ENCODE results near the gene ZNF213. TPM values are rescaled to one million over a fixed set of nuclear protein-coding genes. Genes with fewer than 3 reads are reported as not detected.

The ZNF213 gene
- total RNA-seq, 2 experiments from 2014 or later, result 6.1 to 7.5 TPM

DNA sequence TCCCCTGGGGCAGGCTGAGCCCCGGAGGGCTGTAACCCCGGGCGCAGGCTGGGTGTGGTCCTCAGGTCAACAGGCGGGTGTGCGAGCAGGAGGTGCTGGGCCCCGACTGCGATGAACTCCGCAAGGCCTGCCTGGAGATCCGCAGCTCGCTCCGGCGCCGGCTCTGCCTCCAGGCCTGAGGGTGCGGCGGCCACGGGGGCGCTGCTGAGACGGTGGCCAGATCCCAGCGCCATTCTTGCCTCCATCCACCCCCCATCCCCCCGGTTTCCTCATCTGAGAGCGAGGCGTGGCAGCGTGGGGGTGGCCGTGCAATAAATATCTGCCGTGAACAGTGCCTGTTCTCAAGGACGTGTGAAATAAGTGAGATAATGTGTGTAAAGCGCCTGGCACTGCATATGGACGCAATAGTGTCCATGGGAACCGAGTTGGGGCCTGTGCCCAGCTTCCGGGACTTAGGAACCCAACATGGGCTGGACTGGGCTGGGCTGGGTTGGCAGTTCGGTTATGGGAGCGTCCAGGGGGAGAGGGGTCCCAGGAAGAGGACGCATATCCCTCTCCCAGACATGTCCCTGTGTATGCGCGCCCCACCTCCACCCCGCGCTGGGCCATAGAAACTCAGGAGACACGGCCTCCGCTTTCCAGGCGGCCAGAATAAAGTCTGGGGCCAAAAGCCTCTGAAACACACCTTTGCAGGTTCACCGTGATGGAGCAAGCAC, 15.0 kb downstream of the ZNF213 start:
- Mint-ChIP-seq H3K4me3 (peak overlapping the region; percentile 85), H3K27me3 (peaks cover 4% of the 10 kb centered on the region), H3K27ac (peak overlapping the region; percentile 86), H3K9me3 (peaks cover 2% of the 10 kb centered on the region), H3K4me1 (ENCODE audit: low read depth) (peaks cover 17% of the 10 kb centered on the region), H3K36me3 (ENCODE audit: low read depth) (peaks cover 3% of the 10 kb centered on the region)
- intact Hi-C loops (cut with micrococcal nuclease), result loop anchor here (5.0 kb wide), 1 partner anchor 43 kb away; no protein-coding TSS in a partner anchor
- ATAC-seq (peak; percentile 19), DNase-seq (peak; percentile 83)
- ChIA-PET CTCF (interaction anchor here (0.7 to 4.2 kb wide), 16 partner anchors 9 to 146 kb away, joined by 3 to 37 read pairs (median 4); partner anchors contain the start of genes TNFRSF12A and ZNF213), POLR2A (interaction anchor here (0.6 to 4.5 kb wide), 19 partner anchors 10 to 351 kb away, joined by 3 to 25 read pairs (median 4); partner anchors contain the start of genes CLUAP1 and ZNF213)
- TF ChIP-seq, protein P1, sequence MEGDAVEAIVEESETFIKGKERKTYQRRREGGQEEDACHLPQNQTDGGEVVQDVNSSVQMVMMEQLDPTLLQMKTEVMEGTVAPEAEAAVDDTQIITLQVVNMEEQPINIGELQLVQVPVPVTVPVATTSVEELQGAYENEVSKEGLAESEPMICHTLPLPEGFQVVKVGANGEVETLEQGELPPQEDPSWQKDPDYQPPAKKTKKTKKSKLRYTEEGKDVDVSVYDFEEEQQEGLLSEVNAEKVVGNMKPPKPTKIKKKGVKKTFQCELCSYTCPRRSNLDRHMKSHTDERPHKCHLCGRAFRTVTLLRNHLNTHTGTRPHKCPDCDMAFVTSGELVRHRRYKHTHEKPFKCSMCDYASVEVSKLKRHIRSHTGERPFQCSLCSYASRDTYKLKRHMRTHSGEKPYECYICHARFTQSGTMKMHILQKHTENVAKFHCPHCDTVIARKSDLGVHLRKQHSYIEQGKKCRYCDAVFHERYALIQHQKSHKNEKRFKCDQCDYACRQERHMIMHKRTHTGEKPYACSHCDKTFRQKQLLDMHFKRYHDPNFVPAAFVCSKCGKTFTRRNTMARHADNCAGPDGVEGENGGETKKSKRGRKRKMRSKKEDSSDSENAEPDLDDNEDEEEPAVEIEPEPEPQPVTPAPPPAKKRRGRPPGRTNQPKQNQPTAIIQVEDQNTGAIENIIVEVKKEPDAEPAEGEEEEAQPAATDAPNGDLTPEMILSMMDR (IDR thresholded peaks at IDR 0.05), result peak; percentile 66

DNA sequence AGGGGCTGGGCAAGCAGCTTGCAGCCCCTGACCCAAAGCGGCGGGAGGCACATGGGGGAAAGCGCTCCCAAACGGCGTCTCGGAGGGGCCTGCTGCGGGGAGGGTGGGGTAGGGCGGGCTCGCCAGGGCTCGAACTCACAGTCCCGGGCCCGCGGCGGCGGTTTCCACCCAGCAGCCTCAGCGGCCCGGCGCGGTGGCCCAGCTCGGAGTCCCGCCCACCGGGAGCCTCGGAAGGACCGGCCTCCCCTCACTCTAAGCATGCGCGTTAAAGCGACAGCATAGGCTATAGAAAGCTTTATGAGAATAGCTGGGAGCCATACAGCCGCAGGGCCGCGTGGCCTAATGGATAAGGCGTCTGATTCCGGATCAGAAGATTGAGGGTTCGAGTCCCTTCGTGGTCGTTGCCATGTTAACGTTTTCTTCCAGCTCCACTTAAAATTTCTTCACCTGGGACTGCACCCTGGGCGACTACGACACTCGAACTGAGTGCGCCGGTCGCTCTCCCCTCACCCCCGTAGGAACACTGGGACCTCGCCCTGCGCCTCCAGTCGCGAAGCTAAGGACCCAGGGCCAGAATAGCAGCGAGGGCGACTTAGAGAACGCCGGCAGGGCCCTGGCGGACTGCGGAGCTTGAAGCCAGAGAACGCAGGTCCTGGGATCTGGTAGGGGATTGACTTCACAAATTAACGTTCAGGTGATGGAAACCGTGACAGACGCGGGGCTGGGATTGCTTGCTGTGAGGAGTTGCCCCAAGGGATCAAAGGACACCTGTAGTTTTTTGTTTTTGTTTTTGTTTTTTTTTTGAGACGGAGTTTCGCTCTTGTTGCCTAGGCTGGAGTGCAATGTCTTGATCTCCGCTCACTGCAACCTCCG, 15.8 kb downstream of the ZNF213 start:
- Mint-ChIP-seq H3K36me3 (ENCODE audit: low read depth) (peaks cover 3% of the 10 kb centered on the region), H3K27me3 (peaks cover 4% of the 10 kb centered on the region), H3K9me3 (peaks cover 2% of the 10 kb centered on the region), H3K27ac (peak overlapping the region; percentile 89), H3K4me1 (ENCODE audit: low read depth) (peaks cover 17% of the 10 kb centered on the region), H3K4me3 (peak overlapping the region; percentile 85)
- POLR2A ChIA-PET, result interaction anchor here (0.9 to 4.5 kb wide), 17 partner anchors 9 to 350 kb away, joined by 3 to 25 read pairs (median 5); partner anchors contain the start of genes CLUAP1 and ZNF213
- TF ChIP-seq, protein P1 (IDR thresholded peaks at IDR 0.05), result no peak
- CTCF ChIA-PET, result interaction anchor here (0.6 to 4.2 kb wide), 14 partner anchors 11 to 130 kb away, joined by 3 to 37 read pairs (median 8); partner anchors contain the start of genes TNFRSF12A and ZNF213
- ATAC-seq (peak; percentile 84), DNase-seq (peak; percentile 98)
- intact Hi-C loops (cut with micrococcal nuclease), result loop anchor here (5.0 kb wide), 1 partner anchor 42 kb away; no protein-coding TSS in a partner anchor

DNA sequence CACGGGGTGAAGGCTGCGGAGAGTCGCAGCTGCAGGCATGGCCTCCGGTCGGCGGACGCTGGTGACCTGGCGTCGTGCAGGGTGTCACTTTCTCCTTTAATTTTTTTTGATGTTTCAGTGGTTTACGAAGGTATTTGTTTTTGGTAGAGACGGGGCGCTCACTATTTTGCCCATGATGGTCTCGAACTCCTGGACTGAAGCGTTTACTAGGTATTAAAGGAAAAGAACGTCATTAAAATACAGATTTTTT, 17.1 kb downstream of the ZNF213 start:
- H3K27ac Mint-ChIP-seq, result peak overlapping the region; percentile 83
- ATAC-seq, result no peak
- peak overlapping the region; percentile 73 for H3K4me3 Mint-ChIP-seq
- ChIA-PET POLR2A (interaction anchor here (0.6 to 1.2 kb wide), 4 partner anchors 30 to 131 kb away, joined by 3 to 4 read pairs (median 3); partner anchors contain the start of gene ZNF263), CTCF (interaction anchor here (0.8 to 3.7 kb wide), 4 partner anchors 16 to 23 kb away, joined by 3 to 33 read pairs (median 9); partner anchors contain the start of gene ZNF213)
- peaks cover 2% of the 10 kb centered on the region for H3K9me3 Mint-ChIP-seq
- H3K27me3 Mint-ChIP-seq, result peaks cover 4% of the 10 kb centered on the region
- peak; percentile 68 for DNase-seq
- TF ChIP-seq, protein P1 (IDR thresholded peaks at IDR 0.05), result no peak
- intact Hi-C loops (cut with micrococcal nuclease), result loop anchor here (5.0 kb wide), 1 partner anchor 40 kb away; no protein-coding TSS in a partner anchor
- peaks cover 17% of the 10 kb centered on the region for H3K4me1 Mint-ChIP-seq (ENCODE audit: low read depth)
- H3K36me3 Mint-ChIP-seq (ENCODE audit: low read depth), result peaks cover 3% of the 10 kb centered on the region

DNA sequence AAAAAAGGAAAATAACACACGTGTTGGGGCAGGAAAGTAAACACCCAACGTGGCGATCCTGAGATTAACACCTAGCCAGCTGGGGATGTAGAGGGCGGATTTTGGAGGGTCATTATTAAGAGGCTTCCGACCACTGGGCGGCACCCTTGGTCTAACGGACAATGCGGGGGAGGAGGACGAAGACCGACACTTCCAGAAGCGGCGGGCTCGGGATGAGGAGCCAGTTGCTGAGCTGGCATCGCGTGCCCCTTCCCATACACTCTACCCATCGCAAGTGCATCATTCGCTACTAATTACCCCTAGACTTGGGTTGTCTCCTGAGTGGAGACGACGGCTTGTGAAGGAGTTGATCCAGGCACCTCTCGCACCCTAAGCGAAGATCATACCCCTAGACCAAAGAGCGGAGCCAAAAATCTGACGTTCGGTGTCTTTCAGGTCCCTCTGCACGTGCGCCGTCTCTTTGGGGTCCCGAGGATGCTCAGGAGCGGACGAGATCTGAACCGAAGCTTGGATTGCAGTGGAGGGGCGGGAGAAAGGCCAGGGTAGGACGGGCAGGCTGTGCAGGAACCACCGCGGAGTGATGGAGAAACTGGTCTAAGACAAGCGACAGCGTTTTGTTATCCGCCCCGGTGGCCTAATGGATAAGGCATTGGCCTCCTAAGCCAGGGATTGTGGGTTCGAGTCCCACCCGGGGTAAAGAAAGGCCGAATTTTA, 17.6 kb downstream of the ZNF213 start:
- CTCF ChIA-PET, result interaction anchor here (1.8 to 3.7 kb wide), 2 partner anchors 16 to 23 kb away, joined by 6 to 33 read pairs; no protein-coding TSS in a partner anchor

More for the DNA sequence above, 17.6 kb downstream of the ZNF213 start:
- intact Hi-C loops (cut with micrococcal nuclease), result loop anchor here (5.0 kb wide), 1 partner anchor 40 kb away; no protein-coding TSS in a partner anchor
- Mint-ChIP-seq H3K36me3 (ENCODE audit: low read depth) (peaks cover 3% of the 10 kb centered on the region), H3K4me1 (ENCODE audit: low read depth) (peaks cover 20% of the 10 kb centered on the region), H3K9me3 (peaks cover 4% of the 10 kb centered on the region), H3K27ac (peak overlapping the region; percentile 83), H3K27me3 (peaks cover 6% of the 10 kb centered on the region), H3K4me3 (peak overlapping the region; percentile 73)
- POLR2A ChIA-PET, result interaction anchor here (0.6 to 1.2 kb wide), 4 partner anchors 30 to 131 kb away, joined by 3 to 4 read pairs (median 3); partner anchors contain the start of gene ZNF263
- DNase-seq (peak; percentile 93), ATAC-seq (peak; percentile 20)
- TF ChIP-seq, protein P1 (IDR thresholded peaks at IDR 0.05), result no peak

Measured in activated CD8-positive, alpha-beta T cell treated with anti-CD3 and anti-CD28 coated beads for 36 hours (primary cell).